Mesothelial cell of epicardium (in vitro differentiated cells): ENCODE results near the gene GRK5. TPM values are rescaled to one million over a fixed set of nuclear protein-coding genes. Genes with fewer than 3 reads are reported as not detected.

Experiments used
- DNase-seq, 2 experiments: peaks; one replicate each; pipeline ENCODE4 v3.0.0; 2021; ENCODE audit warnings: low spot score in 2 of 2; ENCODE audit not compliant: unreplicated experiment in 2 of 2
- H3K27ac Mint-ChIP-seq: 2 replicates; pipeline ENCODE4 v1.8.0; 2021; ENCODE audit warnings: mixed read lengths
- H3K27me3 Mint-ChIP-seq: 2 replicates; pipeline ENCODE4 v1.8.0; 2021; ENCODE audit warnings: low read depth, mixed read lengths
- H3K36me3 Mint-ChIP-seq: 2 replicates; pipeline ENCODE4 v1.8.0; 2021; ENCODE audit warnings: mixed read lengths
- H3K4me1 Mint-ChIP-seq: 2 replicates; pipeline ENCODE4 v1.8.0; 2021; ENCODE audit warnings: mixed read lengths
- H3K4me3 Mint-ChIP-seq: 2 replicates; pipeline ENCODE4 v1.8.0; 2021; ENCODE audit warnings: mild to moderate bottlenecking, moderate library complexity, mixed read lengths
- H3K9me3 Mint-ChIP-seq: 2 replicates; pipeline ENCODE4 v1.8.0; 2021; ENCODE audit warnings: mixed read lengths
- total RNA-seq: library from RNA; stranded (reverse); gene quantifications from 3 replicates; pipeline ENCODE4 v1.2.1, GENCODE V29; 2021
- TF ChIP-seq, protein P1 (sequence below): fragments of 200-600 bp; sonication (generic); IDR thresholded peaks from one replicate; pipeline ENCODE4 v1.5.0; 2021; ENCODE audit warnings: antibody characterized with exemption; ENCODE audit not compliant: unreplicated experiment

The GRK5 gene
- total RNA-seq, 1 donor from 2014 or later: 14.5 TPM

GRCh38 chr10:119444866-119445265 lies 237.5 kb downstream of the GRK5 start:
- Mint-ChIP-seq H3K36me3 (no peaks in the 10 kb centered on the region), H3K4me3 (no peak overlapping the region), H3K9me3 (no peaks in the 10 kb centered on the region), H3K4me1 (no peaks in the 10 kb centered on the region), H3K27me3 (no peaks in the 10 kb centered on the region), H3K27ac (no peak overlapping the region)
- TF ChIP-seq, protein P1, sequence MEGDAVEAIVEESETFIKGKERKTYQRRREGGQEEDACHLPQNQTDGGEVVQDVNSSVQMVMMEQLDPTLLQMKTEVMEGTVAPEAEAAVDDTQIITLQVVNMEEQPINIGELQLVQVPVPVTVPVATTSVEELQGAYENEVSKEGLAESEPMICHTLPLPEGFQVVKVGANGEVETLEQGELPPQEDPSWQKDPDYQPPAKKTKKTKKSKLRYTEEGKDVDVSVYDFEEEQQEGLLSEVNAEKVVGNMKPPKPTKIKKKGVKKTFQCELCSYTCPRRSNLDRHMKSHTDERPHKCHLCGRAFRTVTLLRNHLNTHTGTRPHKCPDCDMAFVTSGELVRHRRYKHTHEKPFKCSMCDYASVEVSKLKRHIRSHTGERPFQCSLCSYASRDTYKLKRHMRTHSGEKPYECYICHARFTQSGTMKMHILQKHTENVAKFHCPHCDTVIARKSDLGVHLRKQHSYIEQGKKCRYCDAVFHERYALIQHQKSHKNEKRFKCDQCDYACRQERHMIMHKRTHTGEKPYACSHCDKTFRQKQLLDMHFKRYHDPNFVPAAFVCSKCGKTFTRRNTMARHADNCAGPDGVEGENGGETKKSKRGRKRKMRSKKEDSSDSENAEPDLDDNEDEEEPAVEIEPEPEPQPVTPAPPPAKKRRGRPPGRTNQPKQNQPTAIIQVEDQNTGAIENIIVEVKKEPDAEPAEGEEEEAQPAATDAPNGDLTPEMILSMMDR: no peak
- DNase-seq: no peak

DNA sequence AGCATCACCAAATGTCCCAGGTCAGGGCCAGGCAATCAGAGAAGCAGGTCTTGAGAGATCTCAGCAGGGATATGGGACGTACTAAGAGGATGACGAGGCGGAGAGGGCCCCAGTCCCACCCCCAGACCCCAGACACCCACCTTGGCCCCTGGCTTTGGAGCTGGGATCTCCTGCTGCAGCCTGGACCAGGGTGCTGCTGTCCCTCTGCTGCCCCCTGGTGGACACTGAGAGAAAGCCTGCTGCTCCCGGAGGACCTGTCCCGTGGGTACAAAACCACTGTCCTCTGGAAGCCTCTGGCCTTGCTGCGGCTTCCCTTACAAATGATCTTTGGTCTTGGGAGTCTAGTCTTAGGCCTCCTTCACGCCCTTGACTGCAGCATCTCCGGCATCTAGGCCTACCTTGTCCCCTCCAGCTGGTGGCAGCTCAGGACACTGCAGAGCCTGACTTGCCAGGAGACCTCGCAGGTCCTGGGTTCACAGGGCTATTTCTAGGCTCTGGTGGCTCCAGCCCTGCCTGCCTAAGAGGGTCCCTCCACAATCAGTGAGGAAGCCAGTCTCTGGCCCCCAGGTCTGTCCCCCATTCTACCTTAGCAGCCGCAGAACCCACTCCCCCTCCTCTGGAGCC lies 238.1 kb downstream of the GRK5 start:
- no peak overlapping the region for H3K27ac Mint-ChIP-seq
- no peaks in the 10 kb centered on the region for H3K27me3 Mint-ChIP-seq
- H3K4me1 Mint-ChIP-seq: no peaks in the 10 kb centered on the region
- H3K4me3 Mint-ChIP-seq: no peak overlapping the region
- no peaks in the 10 kb centered on the region for H3K9me3 Mint-ChIP-seq
- DNase-seq: peak; percentile 88 to 93
- no peaks in the 10 kb centered on the region for H3K36me3 Mint-ChIP-seq
- TF ChIP-seq, protein P1: peak; percentile 96

GRCh38 chr10:119445935-119446317 lies 238.6 kb downstream of the GRK5 start:
- H3K4me3 Mint-ChIP-seq: no peak overlapping the region
- TF ChIP-seq, protein P1: no peak
- no peaks in the 10 kb centered on the region for H3K4me1 Mint-ChIP-seq
- no peaks in the 10 kb centered on the region for H3K27me3 Mint-ChIP-seq
- H3K36me3 Mint-ChIP-seq: no peaks in the 10 kb centered on the region
- no peak for DNase-seq
- no peak overlapping the region for H3K27ac Mint-ChIP-seq
- no peaks in the 10 kb centered on the region for H3K9me3 Mint-ChIP-seq

GRCh38 chr10:119446441-119447277 lies 239.3 kb downstream of the GRK5 start:
- H3K4me1 Mint-ChIP-seq: no peaks in the 10 kb centered on the region
- no peaks in the 10 kb centered on the region for H3K36me3 Mint-ChIP-seq
- TF ChIP-seq, protein P1: no peak
- no peak for DNase-seq
- no peaks in the 10 kb centered on the region for H3K9me3 Mint-ChIP-seq
- no peak overlapping the region for H3K4me3 Mint-ChIP-seq
- no peak overlapping the region for H3K27ac Mint-ChIP-seq
- no peaks in the 10 kb centered on the region for H3K27me3 Mint-ChIP-seq

- no peaks in the 10 kb centered on the region for H3K27me3 Mint-ChIP-seq
- no peaks in the 10 kb centered on the region for H3K4me1 Mint-ChIP-seq
- TF ChIP-seq, protein P1: no peak
- no peak for DNase-seq
- no peak overlapping the region for H3K4me3 Mint-ChIP-seq
- no peaks in the 10 kb centered on the region for H3K9me3 Mint-ChIP-seq
- no peaks in the 10 kb centered on the region for H3K36me3 Mint-ChIP-seq
- H3K27ac Mint-ChIP-seq: no peak overlapping the region
These were observed 240.1 kb downstream of the GRK5 start for GRCh38 chr10:119447421-119447820.
